ENCODE measurements around the gene CYP27C1. TPM values are rescaled to one million over a fixed set of nuclear protein-coding genes. Genes with fewer than 3 reads are reported as not detected.

The CYP27C1 gene
- total and polyA plus RNA-seq, 10 of the 15 experiments (the other 5 are each of a cell fraction or from before 2014, with no cell fraction given): not detected

- BruUV-seq (replicated peaks): no TSS peak
- FAIRE-seq: no peak
- TF ChIP-seq HCFC1 (IDR thresholded peaks at IDR 0.05; ENCODE audit: low read length): no peak
- no peak for TF ChIP-seq CBFB (IDR thresholded peaks at IDR 0.05; ENCODE audit: low read depth)
- no peak for TF ChIP-seq ETV6 (conservative IDR thresholded peaks at IDR 0.05 in 1 of 2, IDR thresholded peaks at IDR 0.05 in 1 of 2; ENCODE audit: borderline replicate concordance in 1 of 2, low read depth in 1 of 2)
- no peak for TF ChIP-seq ELK1 (IDR thresholded peaks at IDR 0.05; ENCODE audit: low read depth, low read length)
- TF ChIP-seq YY1 (IDR thresholded peaks at IDR 0.05; ENCODE audit: low read depth, low read length): no peak
- TF ChIP-seq RBBP5 (conservative IDR thresholded peaks at IDR 0.05): no peak
- no peak for TF ChIP-seq RUNX3 (IDR thresholded peaks at IDR 0.05; ENCODE audit: low read length)
- TF ChIP-seq, protein P1, sequence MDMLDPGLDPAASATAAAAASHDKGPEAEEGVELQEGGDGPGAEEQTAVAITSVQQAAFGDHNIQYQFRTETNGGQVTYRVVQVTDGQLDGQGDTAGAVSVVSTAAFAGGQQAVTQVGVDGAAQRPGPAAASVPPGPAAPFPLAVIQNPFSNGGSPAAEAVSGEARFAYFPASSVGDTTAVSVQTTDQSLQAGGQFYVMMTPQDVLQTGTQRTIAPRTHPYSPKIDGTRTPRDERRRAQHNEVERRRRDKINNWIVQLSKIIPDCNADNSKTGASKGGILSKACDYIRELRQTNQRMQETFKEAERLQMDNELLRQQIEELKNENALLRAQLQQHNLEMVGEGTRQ (IDR thresholded peaks at IDR 0.05; ENCODE audit: borderline replicate concordance, low read depth, low read length): no peak
- no peak for TF ChIP-seq POLR2A (IDR thresholded peaks at IDR 0.05; ENCODE audit: low read depth, low read length)
- no peak for TF ChIP-seq ZBTB4 (CRISPR knock-in tag; IDR thresholded peaks at IDR 0.05)
- no peak for TF ChIP-seq SREBF1 (IDR thresholded peaks at IDR 0.05; ENCODE audit: low read length)
- TF ChIP-seq CUX1 (IDR thresholded peaks at IDR 0.05; ENCODE audit: insufficient replicate concordance, low read depth, low read length): no peak
Measured at GRCh38 chr2:127254386-127254981, 34.4 kb upstream of the CYP27C1 start.

More at GRCh38 chr2:127254386-127254981, 34.4 kb upstream of the CYP27C1 start:
- ChIA-PET POLR2A (no interaction called here), CTCF (no interaction called here), SMC1A (ENCODE audit: uncharacterized antibody, unreplicated experiment) (no interaction called here), RAD21 (ENCODE audit: unreplicated experiment) (no interaction called here)
- in situ Hi-C loops (cut with MboI): no loop called here
- Histone ChIP-seq H3K4me3 (no peak overlapping the region), H3K27me3 (replicated peaks in 1 of 2; ENCODE audit: control insufficient read depth in 2 of 2, insufficient read depth in 2 of 2, low read length in 1 of 2) (no peaks in the 10 kb centered on the region), H3K27ac (ENCODE audit: control insufficient read depth, insufficient read depth) (no peak overlapping the region), H3K9me3 (replicated peaks; ENCODE audit: control insufficient read depth, insufficient read depth, low read length) (no peaks in the 10 kb centered on the region), H2AFZ (ENCODE audit: control insufficient read depth, low read depth, low read length) (no peak overlapping the region), H3K36me3 (ENCODE audit: control insufficient read depth in 2 of 2, insufficient read depth in 2 of 2, low read length in 1 of 2) (peaks cover 12 to 20% of the 10 kb centered on the region in 2 experiments; a peak in 3 of 4 replicates), H3K4me1 (ENCODE audit: control insufficient read depth, insufficient read depth, low read length) (no peaks in the 10 kb centered on the region), H3K9ac (ENCODE audit: control insufficient read depth, insufficient read depth, low read length) (no peak overlapping the region), H4K20me1 (ENCODE audit: control insufficient read depth, insufficient read depth) (no peaks in the 10 kb centered on the region), H3K4me2 (ENCODE audit: control insufficient read depth, insufficient read depth) (no peak overlapping the region), H3K79me2 (ENCODE audit: control insufficient read depth, insufficient read depth, low read length) (no peaks in the 10 kb centered on the region)
- intact Hi-C loops (cut with micrococcal nuclease; ENCODE audit: unreplicated experiment): no loop called here
- 84% methylated on average over 7 of the region's 7 CpGs for WGBS (ENCODE audit: insufficient coverage, insufficient replicate concordance, low lambda C conversion rate, missing lambda C conversion rate)
- DNase-seq (ENCODE audit: low read depth, low spot score): no peak
- ATAC-seq: no peak
